Activated CD8-positive, alpha-beta memory T cell treated with anti-CD3 and anti-CD28 coated beads for 48 hours (primary cell): ENCODE data around the gene ARID1B.
"Not testable (repeated sequence)": the region's sequence is repeated elsewhere in the genome, so short reads cannot be mapped to it uniquely, and the experiment has no call there.

Experiments used
- DNase-seq, 3 experiments: peaks; one replicate each; pipeline ENCODE4 v3.0.0-alpha.2; 2020; ENCODE audit warnings: low read depth in 2 of 3, low spot score in 2 of 3

The ARID1B gene

DNA sequence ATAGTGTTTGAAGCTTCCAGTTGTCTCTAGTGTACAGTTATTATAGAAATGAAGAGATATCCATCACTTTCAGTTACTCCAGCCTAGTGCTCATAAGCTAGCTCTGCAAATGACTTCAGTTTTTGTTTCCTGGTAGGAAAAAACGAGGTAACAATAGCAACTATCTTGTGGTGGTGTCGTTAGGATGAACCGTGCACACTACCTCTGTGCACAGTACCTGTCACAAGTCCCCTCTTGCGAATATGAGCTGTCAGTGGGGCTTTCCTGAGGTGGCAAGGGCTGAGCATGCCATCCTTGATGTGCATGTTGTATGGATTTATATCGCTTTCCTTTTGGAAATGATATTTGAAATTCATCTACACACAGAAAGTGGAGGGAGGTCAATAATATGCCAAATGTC is 151.8 kb downstream of the ARID1B start:
- no peak for DNase-seq

DNA sequence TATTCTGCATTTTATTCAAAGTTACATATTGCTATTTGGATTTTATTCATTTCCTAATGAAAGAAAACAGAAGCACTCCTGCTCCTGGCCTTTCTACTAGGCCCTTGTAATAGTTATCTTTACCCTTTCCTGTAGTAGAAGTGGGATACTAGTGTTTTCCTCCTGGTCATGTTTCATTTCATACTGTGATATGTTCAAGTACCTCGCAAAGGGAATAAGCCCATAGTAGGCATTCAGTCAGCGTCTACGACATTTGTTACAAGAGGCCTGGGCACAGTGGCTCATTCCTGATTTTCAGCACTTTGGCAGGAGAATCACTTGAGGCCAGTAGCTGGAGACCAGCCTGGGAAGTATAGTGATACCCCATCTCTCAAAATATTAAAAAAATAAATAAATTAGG is 154.1 kb downstream of the ARID1B start:
- DNase-seq, result no peak

DNA sequence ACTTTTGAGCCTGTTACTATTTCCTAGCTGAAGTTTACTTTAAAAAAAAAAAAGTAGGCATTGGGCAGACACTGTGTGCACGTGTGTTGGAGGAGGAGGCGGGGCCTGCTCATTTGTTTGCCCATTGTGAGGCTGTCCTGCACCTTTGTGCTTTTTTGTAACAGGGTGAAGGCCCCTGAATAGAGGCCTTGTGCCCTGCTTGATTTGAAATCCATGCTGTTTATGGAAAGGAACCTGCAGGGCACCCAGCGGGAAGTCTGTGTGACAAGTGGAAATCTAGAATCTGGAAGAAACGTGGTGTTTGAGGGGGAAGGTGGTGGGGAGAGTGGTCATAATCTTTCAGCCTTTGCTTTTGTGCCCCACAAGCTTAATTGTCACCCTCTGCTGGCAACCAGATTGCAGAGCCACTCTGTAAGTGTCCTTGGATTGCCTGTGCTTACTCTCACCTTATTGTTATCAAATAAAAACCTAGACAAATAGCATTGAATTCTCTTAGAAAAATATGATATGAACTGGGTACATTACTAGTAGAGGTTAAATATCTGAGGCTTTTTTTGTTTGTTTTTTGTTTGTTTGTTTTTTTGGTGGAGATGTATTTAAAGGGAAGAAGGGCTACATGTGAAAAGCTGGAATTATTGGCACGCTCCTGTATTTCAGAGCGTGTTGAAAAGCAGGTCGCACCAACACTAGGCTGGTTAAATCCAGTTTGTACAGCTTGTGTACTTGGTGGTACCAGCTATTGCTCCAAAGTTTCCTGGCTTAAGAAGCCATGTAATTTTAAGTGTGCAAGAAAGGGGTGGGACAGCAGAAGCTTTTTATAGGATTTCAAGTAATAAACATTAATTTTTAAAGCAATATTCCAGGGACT is 156.3 kb downstream of the ARID1B start:
- no peak for DNase-seq

DNA sequence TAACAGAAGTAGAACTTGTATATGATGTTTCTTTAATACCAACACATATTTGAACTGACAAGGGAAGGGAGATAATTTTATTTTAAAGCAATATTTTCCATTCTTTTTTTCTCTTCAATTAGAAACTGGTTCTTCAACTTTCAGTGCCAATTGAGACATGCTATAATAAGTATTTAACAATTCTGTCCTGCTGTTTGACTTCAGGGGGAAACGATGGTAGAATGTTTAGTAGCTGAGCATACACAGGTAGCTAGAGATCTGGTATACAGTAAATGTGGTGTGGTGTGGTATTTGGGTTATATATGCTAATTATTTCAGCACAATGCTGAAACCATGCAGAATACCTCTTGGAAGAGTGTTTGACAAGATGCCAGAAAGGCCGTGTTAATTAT is 156.9 kb downstream of the ARID1B start:
- no peak for DNase-seq

DNA sequence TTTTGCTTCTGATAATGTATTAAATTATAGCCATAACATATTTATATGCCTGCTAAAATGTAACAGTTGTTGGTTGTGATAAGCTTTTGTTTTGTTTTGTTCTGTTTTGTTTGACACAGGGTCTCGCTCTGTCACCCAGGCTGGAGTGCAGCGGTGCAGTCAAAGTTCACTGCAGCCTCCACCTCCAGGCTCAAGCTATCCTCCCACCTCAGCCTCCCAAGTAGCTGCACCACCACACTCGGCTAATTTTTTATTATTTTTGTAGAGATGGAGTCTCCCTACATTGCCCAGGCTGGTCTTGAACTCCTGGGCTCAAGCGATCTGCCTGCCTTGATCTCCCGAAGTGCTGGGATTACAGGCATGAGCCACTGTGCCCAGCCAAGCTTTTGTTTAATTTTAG is 157.8 kb downstream of the ARID1B start:
- DNase-seq, result no peak

DNA sequence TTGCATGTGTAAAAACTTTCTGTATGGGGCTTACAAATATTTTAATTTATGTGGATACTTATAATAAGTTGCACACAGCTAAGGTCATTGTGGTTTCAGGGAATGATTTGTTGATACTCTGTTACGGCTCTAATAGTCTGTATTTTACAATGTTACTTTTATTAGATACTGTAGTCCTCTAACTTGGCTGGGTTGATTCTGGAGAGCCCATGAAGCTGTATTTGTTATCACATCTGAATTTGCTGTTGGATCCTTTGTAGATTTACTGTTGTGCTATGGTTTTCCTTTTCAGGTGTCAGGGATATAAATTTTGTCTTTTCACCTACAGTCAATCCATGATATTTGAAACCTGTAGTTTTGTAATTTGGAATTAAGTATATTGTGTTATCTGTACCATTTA is 161.0 kb downstream of the ARID1B start:
- DNase-seq, result no peak

DNA sequence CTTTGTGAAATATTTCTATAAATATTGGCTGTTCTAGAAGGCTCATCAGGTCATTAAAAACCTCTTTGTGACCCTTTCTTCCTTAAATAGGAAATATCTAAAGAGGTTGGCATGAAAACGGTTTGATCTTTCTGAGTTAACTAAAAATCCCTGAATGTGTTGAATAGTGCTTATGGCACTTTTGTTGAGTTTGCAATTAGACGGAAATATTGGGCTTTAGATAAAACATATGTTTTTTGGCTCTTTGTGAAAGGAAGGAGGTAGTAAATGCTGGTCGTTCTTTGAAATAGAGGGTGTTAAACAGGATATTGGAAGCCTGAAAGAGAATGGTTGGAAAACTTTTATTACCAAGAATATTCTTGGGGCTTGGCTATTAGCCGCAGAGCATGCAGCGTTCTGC is 163.0 kb downstream of the ARID1B start:
- DNase-seq, result no peak

DNA sequence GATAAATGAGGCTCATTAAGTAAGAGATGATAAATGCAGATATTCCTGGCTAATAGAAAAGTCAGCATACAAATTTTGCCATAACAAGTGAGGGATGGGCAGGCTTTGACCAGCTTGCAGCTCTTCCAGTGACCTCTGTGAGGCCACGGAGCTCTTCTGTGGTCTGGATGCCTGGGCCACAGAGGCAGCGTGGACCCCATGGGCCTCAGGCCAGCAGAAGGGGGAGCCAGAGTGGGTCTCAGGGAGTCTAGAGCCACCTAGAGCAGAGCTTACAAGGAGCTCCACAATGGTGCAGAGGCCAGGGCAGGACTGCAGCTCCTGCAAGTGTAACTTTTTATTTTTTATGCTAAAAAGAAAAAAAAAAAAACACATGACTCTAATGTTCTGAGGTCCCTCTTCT is 165.1 kb downstream of the ARID1B start:
- no peak for DNase-seq

DNA sequence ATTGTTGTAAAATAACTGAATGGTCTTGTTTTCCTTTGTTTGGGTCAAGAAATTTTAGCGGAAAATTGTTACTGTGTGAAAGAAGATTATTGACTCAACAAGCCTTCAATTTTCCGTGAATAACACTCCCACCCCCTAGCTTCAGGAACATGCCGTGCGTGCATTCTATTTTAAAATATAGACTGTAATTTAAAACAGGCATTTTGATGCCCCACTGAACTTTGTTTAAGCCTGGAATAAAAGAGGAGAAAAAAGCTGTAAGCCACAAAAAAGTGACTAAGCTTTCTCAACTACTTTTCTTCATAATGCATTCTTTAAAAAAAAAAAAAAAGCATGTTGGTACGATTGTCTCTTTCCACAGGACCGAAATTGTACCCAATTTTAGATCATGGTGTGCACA is 166.0 kb downstream of the ARID1B start:
- DNase-seq, result no peak

DNA sequence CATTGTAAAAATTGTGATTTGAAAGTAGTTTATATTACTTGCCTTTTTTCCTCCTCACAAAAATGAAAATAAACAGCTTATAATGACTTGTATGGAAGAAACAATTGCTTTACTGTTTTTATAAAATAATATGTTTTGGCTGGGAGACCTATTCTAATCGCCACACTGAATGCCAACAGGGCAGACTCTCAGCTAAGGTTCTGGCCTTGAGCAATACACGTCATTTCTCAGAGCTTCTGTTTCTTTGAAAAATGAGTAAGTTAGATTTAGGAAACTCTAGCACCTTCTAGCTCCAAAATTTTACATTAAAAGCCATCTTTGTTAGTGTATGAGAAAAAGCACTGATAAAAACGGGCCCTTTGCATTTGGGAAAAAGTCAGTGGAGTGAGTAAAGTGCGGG is 166.6 kb downstream of the ARID1B start:
- no peak for DNase-seq

DNA sequence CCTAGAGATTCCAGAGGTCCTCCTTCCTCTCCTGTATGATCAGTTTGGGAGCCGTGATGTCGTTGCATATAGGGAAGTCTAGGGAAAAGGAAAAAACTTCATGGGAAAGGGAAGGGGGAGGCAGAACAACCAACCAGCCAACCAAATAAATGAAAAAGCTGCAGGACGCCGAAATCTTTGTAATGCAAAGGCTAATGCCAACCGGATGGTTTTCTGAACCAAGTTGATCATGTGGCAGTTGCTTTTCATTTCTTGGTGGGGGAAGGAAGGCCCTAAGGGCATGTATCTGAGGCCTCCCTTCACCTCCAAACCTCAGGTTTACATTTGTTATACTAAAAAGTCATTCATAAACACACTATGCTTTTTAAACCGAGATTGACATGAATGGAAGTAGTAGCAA is 167.2 kb downstream of the ARID1B start:
- DNase-seq, result no peak

DNA sequence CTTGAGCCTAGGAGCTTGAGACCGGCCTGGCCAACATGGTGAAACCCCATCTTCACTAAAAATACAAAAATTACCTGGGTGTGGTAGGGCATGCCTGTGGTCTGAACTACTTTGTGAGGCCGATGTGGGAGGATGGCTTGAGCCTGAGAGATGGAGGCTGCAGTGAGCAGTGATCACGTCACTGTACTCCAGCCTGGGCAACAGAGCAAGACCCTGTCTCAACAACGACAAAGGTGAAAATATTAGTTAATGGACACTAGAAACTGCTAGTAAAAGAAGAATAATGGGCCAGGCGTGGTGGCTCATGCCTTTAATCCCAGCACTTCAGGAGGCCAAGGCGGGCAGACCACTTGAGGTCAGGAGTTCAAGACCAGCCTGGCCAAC is 168.6 kb downstream of the ARID1B start:
- DNase-seq, result not testable (repeated sequence)

DNA sequence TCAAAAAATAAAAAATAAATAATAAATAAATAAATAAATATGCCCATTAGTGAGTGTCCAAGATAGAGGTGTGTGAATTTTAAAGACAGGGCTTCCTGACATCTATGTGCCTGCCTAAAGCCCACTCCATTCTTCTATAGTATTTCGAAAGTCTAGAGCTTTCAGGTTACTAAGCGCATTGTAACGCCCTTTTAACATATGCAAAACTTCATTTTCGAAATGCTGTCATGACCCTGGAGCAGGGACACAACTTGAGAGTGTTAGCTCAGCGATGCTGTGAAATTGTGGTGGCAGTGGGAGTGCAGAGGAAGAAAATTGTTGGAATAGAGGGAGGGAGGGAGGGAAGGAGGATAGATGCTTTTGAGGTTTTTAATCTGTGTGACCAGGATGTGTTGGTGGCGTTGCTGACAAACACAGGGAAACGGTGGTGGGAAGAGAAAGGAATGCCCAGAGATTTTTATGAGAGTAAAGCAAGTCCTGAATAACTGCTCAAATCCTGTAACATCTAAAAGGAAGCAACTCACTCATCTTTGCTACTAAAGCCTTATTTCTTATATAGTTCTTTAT is 169.3 kb downstream of the ARID1B start:
- no peak for DNase-seq

DNA sequence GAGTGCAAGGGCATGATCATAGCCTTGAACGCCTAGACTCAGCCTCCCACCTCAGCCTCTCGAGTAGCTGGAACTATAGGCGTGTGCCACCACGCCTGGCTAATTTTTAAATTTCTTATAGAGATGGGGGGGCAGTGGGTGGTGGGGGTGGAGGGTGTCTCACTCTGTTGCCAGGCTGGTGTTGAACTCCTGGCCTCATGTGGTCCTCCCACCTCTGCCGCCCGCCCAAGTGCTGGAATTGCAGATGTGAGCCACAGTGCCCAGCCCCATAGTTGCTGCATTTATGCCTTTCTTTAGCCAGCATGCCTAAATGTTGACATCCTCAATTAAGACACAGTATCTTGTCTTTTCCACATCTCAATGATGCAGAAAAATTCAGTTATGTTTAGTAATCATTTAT is 171.1 kb downstream of the ARID1B start:
- no peak for DNase-seq

DNA sequence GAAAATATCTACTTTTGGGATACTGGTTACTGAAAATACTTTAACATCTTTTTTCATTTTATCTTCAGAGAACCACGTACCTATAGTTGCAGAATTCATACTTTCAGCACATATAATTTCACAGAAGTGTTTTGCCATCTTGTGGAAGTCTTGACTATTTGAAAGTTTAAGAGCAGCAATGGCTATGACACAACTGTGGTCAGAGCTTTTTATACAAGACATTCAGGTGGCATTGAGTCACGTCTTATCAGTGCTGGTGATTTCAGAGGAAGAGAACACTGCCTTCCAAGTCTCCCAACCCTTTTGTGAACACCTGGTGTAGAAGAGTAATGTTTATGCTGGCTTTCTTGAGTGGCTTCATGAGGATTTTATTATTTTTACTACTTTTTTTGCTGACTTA is 171.6 kb downstream of the ARID1B start:
- no peak for DNase-seq

DNA sequence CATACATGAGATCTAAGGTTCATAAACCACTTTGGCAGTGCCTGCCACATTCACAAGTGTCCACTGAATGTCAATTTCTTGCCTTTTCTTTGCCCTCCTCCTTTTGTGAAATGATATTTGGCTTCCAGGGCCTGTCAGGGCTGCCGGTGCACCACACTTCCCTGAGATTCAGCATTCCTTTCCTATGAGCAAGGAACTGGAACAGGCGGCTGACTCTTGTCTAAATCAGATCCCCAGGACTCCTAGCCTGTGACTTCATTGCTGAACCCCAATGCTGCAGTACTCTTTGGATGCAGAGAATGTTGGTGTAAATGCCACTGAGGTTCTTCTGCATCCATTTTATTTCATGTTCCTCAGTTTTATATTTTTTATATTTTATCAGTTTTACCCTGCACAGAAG is 172.2 kb downstream of the ARID1B start:
- DNase-seq, result no peak

DNA sequence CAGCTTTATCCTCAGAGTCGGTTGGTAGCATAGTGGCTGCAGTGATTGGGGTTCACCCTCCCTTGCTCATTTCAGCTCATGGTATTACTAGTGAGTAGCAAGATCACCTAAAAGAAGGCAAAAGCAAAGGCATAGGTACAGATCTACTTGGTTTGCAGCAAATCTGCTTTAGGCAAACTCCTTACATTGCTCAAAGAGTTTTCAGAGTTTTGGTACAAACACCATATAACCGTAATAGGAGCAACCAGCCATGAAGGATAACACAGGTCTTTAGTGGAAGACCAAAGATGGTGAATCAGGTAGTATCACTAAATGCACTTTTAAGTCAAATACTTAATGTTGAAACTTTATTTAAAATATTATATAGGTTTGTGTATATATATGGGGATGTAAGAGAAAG is 172.9 kb downstream of the ARID1B start:
- no peak for DNase-seq

DNA sequence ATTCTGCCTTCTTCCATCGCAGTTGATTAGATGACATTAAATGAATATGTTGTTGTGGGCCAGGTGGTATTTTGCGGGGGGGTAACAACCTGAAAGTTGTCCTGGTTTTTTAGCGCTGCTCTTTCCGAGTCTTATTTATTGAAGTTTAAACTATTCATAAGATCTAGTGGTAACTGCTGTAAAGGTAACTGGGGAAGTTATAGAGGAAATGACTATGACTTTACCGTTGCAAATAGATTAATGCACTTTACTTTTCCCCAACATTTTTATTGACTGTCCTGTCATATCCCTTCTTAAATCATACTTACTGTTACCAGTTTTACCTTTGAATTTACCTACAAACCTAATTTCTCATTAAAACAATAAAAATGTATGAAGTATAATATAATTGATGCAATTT is 173.4 kb downstream of the ARID1B start:
- DNase-seq, result no peak

DNA sequence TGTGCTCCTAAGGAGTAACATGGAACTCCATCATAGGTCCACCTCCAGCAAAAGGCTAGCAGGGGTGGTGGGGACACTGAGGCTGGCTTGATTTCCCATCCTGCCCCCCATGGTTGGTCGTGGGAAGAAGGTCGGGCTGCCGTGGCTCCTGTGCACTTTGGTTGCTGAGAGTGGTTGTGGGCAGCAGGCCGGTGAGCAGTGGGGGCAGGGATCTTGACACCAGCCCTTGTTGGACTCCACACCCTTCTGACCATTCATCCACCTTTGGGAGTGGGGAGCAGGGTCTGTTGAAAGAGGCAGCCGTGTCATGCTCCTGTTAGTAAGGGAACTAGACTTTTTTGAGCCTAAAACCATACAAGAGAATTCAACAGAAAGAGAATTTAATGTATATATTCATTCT is 175.2 kb downstream of the ARID1B start:
- DNase-seq, result no peak

DNA sequence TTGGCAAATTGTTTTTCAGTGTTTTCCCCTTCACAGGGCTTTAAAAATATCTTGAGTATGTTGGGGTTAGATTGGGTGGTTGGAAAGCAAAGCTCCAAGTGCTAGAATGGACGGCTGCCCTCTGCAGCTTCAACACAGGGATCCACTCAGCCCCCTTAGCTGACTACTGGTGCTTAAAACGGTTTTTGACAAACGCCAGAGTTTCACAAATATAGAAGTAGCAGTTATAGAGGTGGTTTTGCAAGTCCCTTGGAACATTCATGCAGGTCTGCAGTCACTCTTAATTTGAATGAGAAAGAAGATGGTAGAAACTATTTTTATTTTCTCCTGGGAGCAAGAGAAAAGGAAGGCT is 175.9 kb downstream of the ARID1B start:
- DNase-seq, result no peak

DNA sequence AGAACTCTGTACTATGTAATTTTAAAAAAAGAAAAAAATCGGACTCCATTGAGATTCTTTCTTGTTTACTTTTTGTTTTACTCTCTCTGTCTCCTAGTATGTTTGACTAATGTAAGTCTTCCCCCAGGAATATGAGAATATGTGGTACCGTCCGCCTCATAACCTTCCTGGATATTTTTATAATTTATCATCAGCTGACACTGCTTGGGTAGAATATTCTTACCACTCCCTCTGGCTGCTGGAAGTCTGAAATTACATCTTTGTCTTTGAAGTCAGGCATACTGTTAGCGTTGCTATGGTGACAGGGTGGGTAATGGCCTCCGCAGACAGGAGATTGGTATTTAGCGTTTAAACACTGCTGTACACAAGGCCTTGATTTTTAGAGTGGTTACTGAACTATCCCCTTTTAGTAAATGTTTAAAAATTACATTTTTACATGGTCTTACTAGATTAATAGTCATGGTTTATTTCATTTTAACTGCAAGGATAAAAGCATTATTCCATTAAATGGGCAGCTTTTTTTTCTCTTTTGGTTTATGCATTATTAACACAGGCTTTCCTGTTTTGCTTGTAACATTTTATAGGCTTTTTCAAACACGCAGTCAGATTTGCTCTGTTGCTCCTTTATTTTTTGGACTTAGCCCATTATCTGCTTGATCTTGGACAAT is 176.4 kb downstream of the ARID1B start:
- DNase-seq, result no peak

DNA sequence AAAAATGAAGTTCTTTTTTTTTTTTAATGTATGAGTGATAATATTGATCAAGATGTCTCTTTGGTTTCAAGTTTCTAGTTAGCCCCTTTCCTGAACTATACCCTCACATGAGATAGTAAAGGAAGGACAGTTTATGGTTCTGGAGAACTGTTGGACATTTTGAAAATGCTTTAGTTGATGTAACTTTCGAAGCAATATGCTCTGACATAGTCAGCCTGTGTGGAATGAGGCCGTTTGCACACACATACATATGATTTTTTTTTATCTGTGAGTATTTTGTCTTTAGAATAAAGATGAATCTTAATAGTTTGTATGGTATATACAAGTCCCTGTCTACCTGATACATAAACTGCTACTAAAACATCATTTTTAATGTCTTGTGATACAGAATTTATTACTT is 177.0 kb downstream of the ARID1B start:
- no peak for DNase-seq

DNA sequence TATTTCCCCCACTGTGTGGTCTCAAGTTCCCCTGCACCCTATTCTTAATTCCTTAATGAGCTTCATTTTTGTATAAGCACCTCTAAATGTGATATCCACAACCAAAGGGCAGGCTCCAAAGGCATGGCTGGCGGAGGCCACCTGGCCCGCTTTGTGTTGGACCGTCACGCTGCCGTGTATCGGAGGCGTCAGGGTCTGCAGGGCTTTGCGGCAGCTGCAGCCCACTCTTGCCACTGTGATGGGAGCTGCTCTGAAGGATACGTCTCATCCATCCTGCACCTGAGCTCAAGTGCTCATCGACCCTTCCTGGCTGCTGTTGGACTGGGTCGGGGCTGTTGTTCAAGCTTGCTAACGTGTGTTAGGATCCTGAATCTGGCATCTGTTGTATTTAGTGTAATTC is 177.6 kb downstream of the ARID1B start:
- no peak for DNase-seq
